Daoy (cell line): Measurements from ENCODE around the gene CFAP53. TPM values are rescaled to one million over a fixed set of nuclear protein-coding genes. Genes with fewer than 3 reads are reported as not detected.
"Not testable (repeated sequence)": the region's sequence is repeated elsewhere in the genome, so short reads cannot be mapped to it uniquely, and the experiment has no call there.

Experiments
- DNase-seq: peaks from one replicate; pipeline ENCODE4 v3.0.0-alpha.2; 2015; ENCODE audit warnings: low read depth
- total RNA-seq: library from RNA; depleted of rRNA; stranded (reverse); fragments of >200 nt; shearing (Covaris generic); gene quantifications from 2 replicates; pipeline ENCODE4 v1.2.3, GENCODE V29; 2014

CFAP53 gene
- total RNA-seq, 1 experiment from 2014 or later, result 0.06 TPM

- DNase-seq, result no peak
Measured at GRCh38 chr18:50272568-50272967, 6.3 kb upstream of the CFAP53 start.

GRCh38 chr18:50268022-50268747 is 1.9 kb upstream of the CFAP53 start:
- no peak for DNase-seq

GRCh38 chr18:50262977-50263376 is 3.3 kb downstream of the CFAP53 start:
- DNase-seq, result no peak

GRCh38 chr18:50250935-50251334 is 15.4 kb downstream of the CFAP53 start:
- DNase-seq, result no peak

GRCh38 chr18:50249576-50249975 is 16.7 kb downstream of the CFAP53 start:
- DNase-seq, result no peak

GRCh38 chr18:50247561-50247960 is 18.7 kb downstream of the CFAP53 start:
- no peak for DNase-seq

GRCh38 chr18:50241768-50242167 is 24.5 kb downstream of the CFAP53 start:
- DNase-seq, result not testable (repeated sequence)

GRCh38 chr18:50240080-50240563 is 26.2 kb downstream of the CFAP53 start:
- peak; percentile 5 for DNase-seq

GRCh38 chr18:50232419-50232818 is 33.9 kb downstream of the CFAP53 start:
- DNase-seq, result no peak

- peak; percentile 9 for DNase-seq
Measured at GRCh38 chr18:50231621-50232020, 34.7 kb downstream of the CFAP53 start.

- not testable (repeated sequence) for DNase-seq
Measured at GRCh38 chr18:50220249-50220648, 46.0 kb downstream of the CFAP53 start.

- no peak for DNase-seq
Measured at GRCh38 chr18:50218432-50219197, 47.7 kb downstream of the CFAP53 start.

- DNase-seq, result no peak
Measured at GRCh38 chr18:50209311-50209710, 57.0 kb downstream of the CFAP53 start.

GRCh38 chr18:50207722-50208121 is 58.6 kb downstream of the CFAP53 start:
- no peak for DNase-seq

GRCh38 chr18:50203801-50204604 is 62.3 kb downstream of the CFAP53 start:
- DNase-seq, result peak; percentile 54

- DNase-seq, result no peak
Measured at GRCh38 chr18:50201476-50202018, 64.7 kb downstream of the CFAP53 start.

GRCh38 chr18:50199921-50200320 is 66.4 kb downstream of the CFAP53 start:
- DNase-seq, result no peak

- DNase-seq, result no peak
Measured at GRCh38 chr18:50199346-50199855, 66.9 kb downstream of the CFAP53 start.

- no peak for DNase-seq
Measured at GRCh38 chr18:50196261-50196660, 70.0 kb downstream of the CFAP53 start.

GRCh38 chr18:50195689-50196088 is 70.6 kb downstream of the CFAP53 start:
- DNase-seq, result no peak
